Fibroblast of the aortic adventitia (primary cell): ENCODE results near the gene PPM1J. TPM values are rescaled to one million over a fixed set of nuclear protein-coding genes. Genes with fewer than 3 reads are reported as not detected.

Experiments used
- DNase-seq: peaks from one replicate; pipeline ENCODE4 v3.0.0-alpha.2; 2010; ENCODE audit warnings: low read depth
- H3K4me3 ChIP-seq: 2 replicates; pipeline ENCODE4 v1.5.1; 2011; ENCODE audit warnings: low read depth, mild to moderate bottlenecking, control low read depth, low read length, moderate library complexity
- CTCF ChIP-seq: IDR thresholded peaks from 2 replicates; pipeline ENCODE4 v1.5.1; 2011; ENCODE audit warnings: mild to moderate bottlenecking, low read length, control low read depth, inconsistent platforms; ENCODE audit not compliant: insufficient read depth
- total RNA-seq: library from RNA; depleted of rRNA; stranded (reverse); fragments of >200 nt; gene quantifications from 2 replicates; pipeline ENCODE4 v1.2.3, GENCODE V29; 2012; ENCODE audit warnings: low replicate concordance

PPM1J gene
- total RNA-seq, 1 donor, result 0.63 TPM

DNA sequence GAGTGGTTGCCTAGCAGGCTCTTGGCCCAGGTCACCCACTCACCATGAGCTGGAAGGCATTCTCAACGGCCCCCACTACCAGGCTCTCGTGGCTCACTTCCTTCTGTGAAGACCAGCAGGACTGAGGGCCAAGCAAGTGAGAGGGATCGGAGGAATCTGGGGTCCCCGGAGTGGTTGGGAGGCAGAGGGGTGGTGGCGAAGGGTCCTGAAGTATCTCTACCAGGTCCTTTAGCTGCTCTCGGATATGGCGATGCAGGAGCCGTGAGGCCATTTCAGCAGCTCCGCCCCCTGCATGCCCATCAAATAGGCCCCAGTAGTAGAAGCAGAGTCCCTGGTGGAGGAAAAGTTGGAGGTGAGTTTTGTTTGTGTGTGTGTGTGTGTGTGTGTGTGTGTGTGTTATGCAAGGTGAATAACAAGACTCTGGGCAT, 2.4 kb downstream of the PPM1J start:
- no peak for DNase-seq
- TF ChIP-seq CTCF, result no peak
- no peak overlapping the region for H3K4me3 ChIP-seq

DNA sequence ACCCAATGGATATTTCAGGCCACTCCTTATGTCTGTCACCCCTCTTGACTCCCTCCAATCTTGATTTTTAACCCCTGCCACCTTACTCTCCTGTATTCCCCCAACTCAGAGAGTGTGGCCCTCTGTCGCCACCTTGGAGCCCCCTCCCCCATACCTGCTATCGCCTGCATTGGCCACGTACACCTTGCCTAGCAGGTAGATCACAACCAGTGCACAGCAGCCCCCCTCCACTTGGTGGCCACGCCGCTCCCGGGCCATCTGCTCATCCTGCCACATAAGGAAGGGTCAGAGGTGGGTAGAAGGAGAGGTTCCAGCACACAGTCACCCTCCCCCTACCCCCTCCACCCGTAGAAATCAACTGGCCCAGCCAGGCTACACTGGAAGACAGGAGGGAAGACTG, 2.9 kb downstream of the PPM1J start:
- TF ChIP-seq CTCF, result no peak
- no peak for DNase-seq
- H3K4me3 ChIP-seq, result no peak overlapping the region

GRCh38 chr1:112711670-112712069, 3.5 kb downstream of the PPM1J start:
- no peak overlapping the region for H3K4me3 ChIP-seq
- TF ChIP-seq CTCF, result no peak
- no peak for DNase-seq

DNA sequence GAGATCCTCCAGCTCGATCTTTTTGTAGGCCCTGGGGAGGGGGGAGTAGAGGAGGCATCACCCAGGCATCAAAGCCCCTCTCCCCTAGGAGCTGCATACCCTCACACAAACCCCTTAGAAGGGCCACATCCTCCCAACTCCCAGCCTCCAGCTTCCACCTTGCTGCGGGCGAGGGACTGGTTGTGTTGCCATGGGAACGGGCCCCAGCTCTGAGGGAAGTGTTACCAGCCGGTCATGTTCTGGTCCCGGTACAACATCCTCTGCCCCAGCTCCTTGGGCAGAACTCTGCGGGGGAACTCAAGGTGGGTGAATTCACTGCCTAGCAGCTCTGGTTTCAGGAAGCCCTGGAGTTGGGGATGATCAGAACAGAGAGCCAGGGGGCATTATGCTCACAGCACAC, 4.1 kb downstream of the PPM1J start:
- DNase-seq, result no peak
- TF ChIP-seq CTCF, result no peak
- H3K4me3 ChIP-seq, result no peak overlapping the region

DNA sequence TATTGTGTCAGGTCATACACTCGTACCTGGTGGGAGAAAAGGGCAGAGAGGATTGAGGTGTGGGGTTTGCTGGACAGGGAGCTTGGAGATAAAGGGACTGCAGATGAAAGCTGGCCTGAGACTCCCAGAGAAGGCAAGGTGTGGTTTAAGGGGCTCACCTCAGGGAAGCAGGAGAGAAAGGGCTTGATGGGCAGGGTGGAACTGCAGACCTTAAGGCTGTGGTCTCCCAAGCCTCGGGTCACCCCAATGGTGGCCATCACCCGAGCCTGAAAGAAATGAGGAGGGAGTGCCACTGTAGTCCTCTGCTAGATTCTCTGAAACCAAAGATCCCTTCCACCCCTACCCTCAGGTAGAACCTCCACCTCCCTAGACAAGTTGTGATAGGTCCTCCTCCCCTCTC, 4.5 kb downstream of the PPM1J start:
- no peak overlapping the region for H3K4me3 ChIP-seq
- TF ChIP-seq CTCF, result no peak
- DNase-seq, result no peak

GRCh38 chr1:112710159-112710558, 5.0 kb downstream of the PPM1J start:
- TF ChIP-seq CTCF, result no peak
- DNase-seq, result no peak
- no peak overlapping the region for H3K4me3 ChIP-seq

- DNase-seq, result no peak
- no peak overlapping the region for H3K4me3 ChIP-seq
- TF ChIP-seq CTCF, result no peak
Observed at GRCh38 chr1:112708489-112708888, 6.6 kb downstream of the PPM1J start.
